Thyroid gland (tissue), 4 donors: ENCODE data around the gene STAB1. TPM values are rescaled to one million over a fixed set of nuclear protein-coding genes. Genes with fewer than 3 reads are reported as not detected.
A peak's percentile ranks its signal among the peaks of the same experiment; 100 is the strongest.

ENCODE experiments used
- DNase-seq, 2 donors: peaks; one replicate each; pipeline ENCODE4 v3.0.0-alpha.2; 2019
- H3K27ac ChIP-seq, 3 donors: fragments of 200-600 bp; sonication (generic); 1 replicate in 2 of 3; 2 replicates in 1 of 3; pipeline ENCODE4 v1.5.1; 2016 to 2019; ENCODE audit warnings: mild to moderate bottlenecking in 1 of 3, moderate library complexity in 1 of 3
- H3K27me3 ChIP-seq: fragments of 200-600 bp; sonication (generic); one replicate; pipeline ENCODE4 v1.5.1; 2019
- H3K36me3 ChIP-seq, 2 donors: fragments of 200-600 bp; sonication (generic); one replicate each; pipeline ENCODE4 v1.5.1; 2016 to 2019
- H3K4me1 ChIP-seq, 2 donors: fragments of 200-600 bp; sonication (generic); one replicate each; pipeline ENCODE4 v1.5.1; 2017 to 2019
- H3K4me3 ChIP-seq, 3 donors: fragments of 200-600 bp; sonication (generic); replicated peaks in 1 of 3; 1 replicate in 2 of 3; 2 replicates in 1 of 3; pipeline ENCODE4 v1.5.1; 2016; ENCODE audit warnings: mild to moderate bottlenecking in 1 of 3
- H3K9me3 ChIP-seq: fragments of 200-600 bp; sonication (generic); one replicate; pipeline ENCODE4 v1.5.1; 2017
- CTCF ChIP-seq, 6 experiments: fragments of 200-600 bp in 3 of 6; fragments of 450-650 bp in 3 of 6; sonication (generic) in 3 of 6; IDR thresholded peaks; one replicate each; pipeline ENCODE4 v1.5.1; 2016 to 2019; ENCODE audit warnings: antibody characterized with exemption in 6 of 6, mild to moderate bottlenecking in 2 of 6, inconsistent platforms in 1 of 6, moderate library complexity in 1 of 6
- POLR2A ChIP-seq, 2 donors: fragments of 450-650 bp; IDR thresholded peaks; one replicate each; pipeline ENCODE4 v1.6.1; 2017; ENCODE audit warnings: antibody characterized with exemption in 2 of 2, mild to moderate bottlenecking in 2 of 2, moderate library complexity in 1 of 2
- WGBS, 2 donors: methylation state at CpG; one replicate each; pipeline ENCODE4 v1.1.5; 2017; 5-methylcytosine and 5-hydroxymethylcytosine counted together
- intact Hi-C: fragments of 100-400 bp; cut with DNase I; formaldehyde crosslinking; loops from one replicate; pipeline ENCODE4 v1.15.1; 2023
- total RNA-seq, 4 donors: library from RNA; depleted of rRNA; stranded (reverse); fragments of >200 nt; gene quantifications; one replicate each; pipeline ENCODE4 v1.2.3, GENCODE V29; 2016

Gene STAB1
- total RNA-seq, 4 donors from 2014 or later, result 31.8 to 100 (median 67.4) TPM

DNA sequence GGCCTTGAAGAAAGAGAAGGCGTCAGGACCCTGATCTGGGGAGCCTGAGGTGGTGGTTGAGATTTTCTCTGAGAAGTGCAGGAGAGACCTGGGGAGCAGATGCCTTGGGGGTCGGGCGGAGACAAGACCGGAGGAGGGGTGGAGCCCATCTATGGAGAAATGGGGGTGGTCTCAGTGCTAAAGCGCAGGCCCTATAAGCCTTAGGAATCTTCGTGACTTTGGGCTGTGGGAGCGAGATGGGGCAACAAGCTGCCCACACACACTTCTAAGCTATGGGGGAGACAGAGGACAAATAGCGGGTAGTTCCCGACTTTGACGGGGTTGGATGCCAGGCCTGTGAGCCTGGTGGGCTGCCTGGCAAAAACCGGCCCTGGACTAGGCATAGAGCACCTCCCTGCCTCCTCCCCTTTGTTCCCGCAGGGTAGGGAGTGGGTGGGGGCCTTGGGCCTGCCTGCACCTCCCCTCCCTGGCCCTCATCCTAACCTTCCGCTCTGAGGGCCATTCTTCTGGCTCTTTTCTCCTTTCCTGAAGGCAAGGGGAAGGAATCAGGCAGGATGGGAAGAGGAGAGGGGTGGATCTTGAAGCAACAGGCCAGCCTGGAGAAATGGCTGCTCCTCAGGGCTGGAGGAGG, 38.9 kb upstream of the STAB1 start:
- 9 to 14% methylated on average over 11 to 13 of the region's 13 CpGs for WGBS, 2 donors
- Histone ChIP-seq H3K27ac (peak overlapping the region; percentile 82 to 98 (median 94)), H3K4me3 (peak overlapping the region; percentile 60 to 95 (median 61)), H3K4me1 (peaks cover 31 to 35% of the 10 kb centered on the region in 2 donors), H3K27me3 (no peaks in the 10 kb centered on the region), H3K36me3 (peaks cover 16 to 22% of the 10 kb centered on the region in 2 donors), H3K9me3 (no peaks in the 10 kb centered on the region)
- peak in 1 of 2 donors; percentile 14 for TF ChIP-seq POLR2A (IDR thresholded peaks at IDR 0.05)
- TF ChIP-seq CTCF (IDR thresholded peaks at IDR 0.05), result no peak
- DNase-seq, result peak; percentile 40
- intact Hi-C loops, result loop anchor here (5.0 to 10.0 kb wide), 2 partner anchors 76 to 229 kb away; partner anchors contain the start of genes GNL3, NT5DC2 and PBRM1

DNA sequence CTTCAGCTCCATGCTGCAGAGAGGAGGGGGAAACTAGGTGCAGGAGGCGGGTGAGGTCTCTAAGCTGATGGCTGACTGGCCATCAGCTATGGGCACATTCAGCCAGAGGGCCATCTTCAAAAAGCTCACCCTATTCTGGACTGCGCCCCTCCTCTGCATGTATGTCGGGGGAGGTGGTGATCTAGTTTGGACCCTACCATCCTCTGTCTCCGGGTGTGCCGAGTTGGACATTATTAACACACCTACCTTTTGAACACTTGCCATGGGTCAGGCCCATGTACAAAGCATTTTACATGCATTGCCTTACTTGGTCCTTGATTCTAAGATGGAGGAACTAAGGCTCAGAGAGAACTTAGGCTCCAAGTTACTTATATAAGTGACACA, 38.3 kb upstream of the STAB1 start:
- Histone ChIP-seq H3K9me3 (no peaks in the 10 kb centered on the region), H3K27me3 (no peaks in the 10 kb centered on the region), H3K4me1 (peaks cover 31 to 35% of the 10 kb centered on the region in 2 donors), H3K4me3 (peak overlapping the region in 2 of 3 donors; percentile 60 to 95), H3K36me3 (peaks cover 16 to 22% of the 10 kb centered on the region in 2 donors), H3K27ac (peak overlapping the region; percentile 82 to 98 (median 94))
- 80 to 81% methylated on average over 5 of the region's 5 CpGs for WGBS, 2 donors
- intact Hi-C loops, result loop anchor here (5.0 to 10.0 kb wide), 2 partner anchors 76 to 228 kb away; partner anchors contain the start of genes GNL3, NT5DC2 and PBRM1
- no peak for TF ChIP-seq CTCF (IDR thresholded peaks at IDR 0.05)
- no peak for TF ChIP-seq POLR2A (IDR thresholded peaks at IDR 0.05)
- no peak for DNase-seq

GRCh38 chr3:52458031-52458760, 36.9 kb upstream of the STAB1 start:
- Histone ChIP-seq H3K9me3 (no peaks in the 10 kb centered on the region), H3K4me1 (peaks cover 31 to 32% of the 10 kb centered on the region in 2 donors), H3K27ac (no peak overlapping the region), H3K4me3 (no peak overlapping the region), H3K27me3 (no peaks in the 10 kb centered on the region), H3K36me3 (peaks cover 16 to 22% of the 10 kb centered on the region in 2 donors)
- intact Hi-C loops, result loop anchor here (5.0 to 10.0 kb wide), 2 partner anchors 74 to 227 kb away; partner anchors contain the start of genes GNL3, NT5DC2 and PBRM1
- no peak for DNase-seq
- WGBS, 2 donors, result 80 to 90% methylated on average over 6 of the region's 6 CpGs
- TF ChIP-seq CTCF (IDR thresholded peaks at IDR 0.05) (no peak), POLR2A (IDR thresholded peaks at IDR 0.05) (no peak)

DNA sequence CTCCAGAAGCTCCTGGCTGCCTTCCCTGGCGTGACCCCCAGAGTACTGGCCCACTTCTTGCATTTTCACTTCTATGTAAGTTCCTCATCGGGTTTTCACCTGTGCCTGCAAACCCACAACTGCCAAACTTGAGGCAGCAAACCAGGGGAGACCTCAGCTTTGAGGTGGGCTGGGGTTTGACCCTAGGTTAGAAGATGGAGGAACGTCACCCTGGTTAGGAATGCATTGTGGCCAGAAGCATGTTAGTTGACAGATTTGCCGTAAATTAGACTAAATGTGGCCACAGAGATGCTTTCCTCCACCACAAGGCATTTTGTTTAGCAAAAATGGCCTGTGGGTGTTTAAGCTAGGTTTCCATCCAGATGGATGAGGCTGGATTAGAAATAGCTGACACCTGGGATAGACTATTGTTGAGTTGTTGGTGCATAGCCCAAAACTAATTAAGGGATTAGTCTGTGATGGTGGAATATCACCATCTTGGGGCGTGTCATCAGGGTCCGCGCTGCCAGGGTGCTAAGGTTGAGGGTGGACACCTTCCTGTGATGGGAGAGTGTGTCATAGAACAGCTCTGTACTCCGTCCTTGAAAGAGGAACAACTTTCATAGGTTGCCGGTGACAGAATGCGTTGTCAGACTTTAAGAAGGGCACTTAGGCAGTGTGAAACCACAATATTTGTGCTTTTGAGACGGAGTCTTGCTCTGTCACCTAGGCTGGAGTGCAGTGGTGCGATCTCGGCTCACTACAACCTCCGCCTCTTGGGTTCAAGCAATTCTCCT, 36.2 kb upstream of the STAB1 start:
- Histone ChIP-seq H3K4me1 (peaks cover 24 to 27% of the 10 kb centered on the region in 2 donors), H3K27me3 (no peaks in the 10 kb centered on the region), H3K36me3 (peaks cover 16 to 22% of the 10 kb centered on the region in 2 donors), H3K9me3 (no peaks in the 10 kb centered on the region), H3K4me3 (no peak overlapping the region), H3K27ac (no peak overlapping the region)
- 94 to 96% methylated on average over 13 to 14 of the region's 14 CpGs for WGBS, 2 donors
- DNase-seq, result no peak
- TF ChIP-seq POLR2A (IDR thresholded peaks at IDR 0.05) (no peak), CTCF (IDR thresholded peaks at IDR 0.05) (no peak)
- intact Hi-C loops, result loop anchor here (5.0 to 10.0 kb wide), 2 partner anchors 73 to 226 kb away; partner anchors contain the start of genes GNL3, NT5DC2 and PBRM1
